Vagina (tissue), 2 donors: ENCODE data around the gene MAN1A1. TPM values are rescaled to one million over a fixed set of nuclear protein-coding genes. Genes with fewer than 3 reads are reported as not detected.

ENCODE experiments used
- DNase-seq, 2 donors: peaks; one replicate each; pipeline ENCODE4 v3.0.0-alpha.2; 2017; ENCODE audit errors: extremely low spot score in 2 of 2
- H3K27ac ChIP-seq: fragments of 200-600 bp; sonication (generic); one replicate; pipeline ENCODE4 v1.5.1; 2019
- H3K27me3 ChIP-seq: fragments of 200-600 bp; sonication (generic); one replicate; pipeline ENCODE4 v1.5.1; 2019
- H3K36me3 ChIP-seq, 2 donors: fragments of 200-600 bp; sonication (generic); one replicate each; pipeline ENCODE4 v1.5.1; 2017 to 2019
- H3K4me1 ChIP-seq: fragments of 200-600 bp; sonication (generic); one replicate; pipeline ENCODE4 v1.5.1; 2019
- H3K4me3 ChIP-seq, 2 donors: fragments of 200-600 bp; sonication (generic); 1 replicate in 1 of 2; 2 replicates in 1 of 2; pipeline ENCODE4 v1.5.1; 2016 to 2019
- H3K9me3 ChIP-seq: fragments of 200-600 bp; sonication (generic); one replicate; pipeline ENCODE4 v1.5.1; 2019
- CTCF ChIP-seq, 3 experiments: fragments of 450-650 bp in 2 of 3; fragments of 200-600 bp in 1 of 3; sonication (generic) in 1 of 3; IDR thresholded peaks; one replicate each; pipeline ENCODE4 v1.5.1; 2017 to 2019; ENCODE audit warnings: antibody characterized with exemption in 3 of 3, mild to moderate bottlenecking in 2 of 3, moderate library complexity in 2 of 3
- POLR2A ChIP-seq, 2 donors: fragments of 450-650 bp; IDR thresholded peaks; one replicate each; pipeline ENCODE4 v1.6.1; 2017; ENCODE audit warnings: antibody characterized with exemption in 2 of 2, mild to moderate bottlenecking in 2 of 2, moderate library complexity in 2 of 2
- POLR2AphosphoS5 ChIP-seq, 2 donors: sonication (generic); formaldehyde crosslinking; IDR thresholded peaks; one replicate each; pipeline ENCODE4 v1.9.0; 2017; ENCODE audit warnings: antibody characterized with exemption in 2 of 2, mild to moderate bottlenecking in 2 of 2, low read depth in 1 of 2; ENCODE audit not compliant: insufficient read depth in 1 of 2
- intact Hi-C: fragments of 100-400 bp; cut with DNase I; formaldehyde crosslinking; loops from one replicate; pipeline ENCODE4 v1.15.1; 2023
- total RNA-seq: library from RNA; depleted of rRNA; stranded (reverse); fragments of >200 nt; gene quantifications from one replicate; pipeline ENCODE4 v1.2.3, GENCODE V29; 2016

Gene MAN1A1
- total RNA-seq, 1 donor from 2014 or later: 71.2 TPM

DNA sequence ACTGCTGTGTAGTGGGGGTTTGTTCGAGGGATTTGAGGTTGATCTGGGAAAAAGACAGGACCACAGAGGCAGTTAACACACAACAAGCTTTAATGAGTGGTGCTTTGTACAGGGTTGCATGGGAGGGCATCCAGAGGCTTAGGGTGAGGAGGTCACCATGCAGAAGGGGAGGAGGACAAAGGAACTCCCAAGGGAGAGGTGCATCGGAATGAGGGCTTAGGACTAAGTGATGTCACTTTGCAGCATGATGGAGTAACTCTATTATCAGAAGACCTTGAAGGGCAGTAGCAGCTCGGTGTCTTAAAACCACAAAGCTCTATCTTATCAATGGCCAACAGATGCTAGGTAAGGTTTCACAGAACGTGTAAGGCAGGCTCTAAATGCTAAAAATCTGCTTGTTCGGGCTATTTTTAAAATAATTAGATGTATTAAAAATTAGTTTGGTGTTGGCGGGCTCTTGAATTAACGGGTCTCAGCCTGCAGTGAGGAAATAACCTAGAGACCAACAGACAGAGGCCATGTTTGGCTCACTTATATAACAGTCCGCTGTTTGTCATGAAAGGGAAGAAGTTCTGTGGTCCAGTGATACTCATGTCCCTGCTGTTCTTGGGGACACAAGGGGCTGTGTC is 37.9 kb downstream of the MAN1A1 start:
- H3K36me3 ChIP-seq: no peaks in the 10 kb centered on the region
- H3K4me1 ChIP-seq: peaks cover 49% of the 10 kb centered on the region
- no peak for DNase-seq
- no peaks in the 10 kb centered on the region for H3K9me3 ChIP-seq
- intact Hi-C loops: no loop called here
- no peaks in the 10 kb centered on the region for H3K27me3 ChIP-seq
- TF ChIP-seq POLR2A (IDR thresholded peaks at IDR 0.05) (no peak), POLR2AphosphoS5 (IDR thresholded peaks at IDR 0.05; ENCODE audit: insufficient read depth in 1 of 2, low read depth in 1 of 2) (no peak), CTCF (IDR thresholded peaks at IDR 0.05) (no peak)
- no peak overlapping the region for H3K27ac ChIP-seq
- no peak overlapping the region for H3K4me3 ChIP-seq

DNA sequence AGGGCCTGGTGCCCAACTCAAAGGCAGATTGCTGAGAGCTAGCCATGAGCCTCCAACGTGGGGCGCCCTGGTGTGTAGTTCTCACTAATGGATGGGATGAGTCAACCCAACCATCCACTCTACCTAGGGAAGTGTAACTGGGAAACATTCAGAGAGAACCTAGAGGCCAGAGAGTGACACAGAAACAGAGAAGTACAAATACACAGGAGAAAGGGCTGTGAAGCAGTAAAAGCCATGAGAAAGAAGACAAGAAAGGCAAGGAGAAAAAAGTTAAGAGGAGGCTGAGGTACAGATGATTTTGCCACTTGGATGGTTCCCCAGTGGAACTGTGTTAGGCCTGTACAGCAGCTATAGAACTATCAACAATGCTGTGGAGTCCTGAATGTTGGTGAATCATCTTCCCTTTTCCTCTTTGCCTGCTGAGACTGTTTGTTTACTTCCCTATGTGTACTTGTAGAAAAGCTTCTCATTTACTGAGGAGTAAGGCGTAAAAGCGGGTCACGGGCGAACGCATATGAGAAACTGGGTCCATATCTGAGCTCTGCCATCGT is 39.0 kb downstream of the MAN1A1 start:
- Histone ChIP-seq H3K36me3 (peaks cover 0 to 11% of the 10 kb centered on the region in 2 donors), H3K9me3 (no peaks in the 10 kb centered on the region), H3K27ac (no peak overlapping the region), H3K4me3 (no peak overlapping the region), H3K27me3 (no peaks in the 10 kb centered on the region), H3K4me1 (peaks cover 49% of the 10 kb centered on the region)
- no peak for DNase-seq
- intact Hi-C loops: no loop called here
- no peak for TF ChIP-seq POLR2AphosphoS5 (IDR thresholded peaks at IDR 0.05; ENCODE audit: insufficient read depth in 1 of 2, low read depth in 1 of 2)
- TF ChIP-seq POLR2A (IDR thresholded peaks at IDR 0.05): no peak
- no peak for TF ChIP-seq CTCF (IDR thresholded peaks at IDR 0.05)

GRCh38 chr6:119308991-119309657 is 40.4 kb downstream of the MAN1A1 start:
- Histone ChIP-seq H3K9me3 (no peaks in the 10 kb centered on the region), H3K27ac (no peak overlapping the region), H3K27me3 (no peaks in the 10 kb centered on the region), H3K4me3 (no peak overlapping the region), H3K4me1 (peaks cover 42% of the 10 kb centered on the region), H3K36me3 (peaks cover 0 to 13% of the 10 kb centered on the region in 2 donors)
- no peak for DNase-seq
- intact Hi-C loops: no loop called here
- TF ChIP-seq POLR2A (IDR thresholded peaks at IDR 0.05) (no peak), POLR2AphosphoS5 (IDR thresholded peaks at IDR 0.05; ENCODE audit: insufficient read depth in 1 of 2, low read depth in 1 of 2) (no peak), CTCF (IDR thresholded peaks at IDR 0.05) (no peak)

GRCh38 chr6:119308048-119308570 is 41.5 kb downstream of the MAN1A1 start:
- no peak overlapping the region for H3K27ac ChIP-seq
- DNase-seq: no peak
- peaks cover 38% of the 10 kb centered on the region for H3K4me1 ChIP-seq
- no peaks in the 10 kb centered on the region for H3K9me3 ChIP-seq
- peak in 1 of 2 donors; percentile 71 for TF ChIP-seq POLR2AphosphoS5 (IDR thresholded peaks at IDR 0.05; ENCODE audit: insufficient read depth in 1 of 2, low read depth in 1 of 2)
- no peak for TF ChIP-seq POLR2A (IDR thresholded peaks at IDR 0.05)
- intact Hi-C loops: no loop called here
- no peak overlapping the region for H3K4me3 ChIP-seq
- H3K27me3 ChIP-seq: no peaks in the 10 kb centered on the region
- H3K36me3 ChIP-seq: peaks cover 0 to 13% of the 10 kb centered on the region in 2 donors

DNA sequence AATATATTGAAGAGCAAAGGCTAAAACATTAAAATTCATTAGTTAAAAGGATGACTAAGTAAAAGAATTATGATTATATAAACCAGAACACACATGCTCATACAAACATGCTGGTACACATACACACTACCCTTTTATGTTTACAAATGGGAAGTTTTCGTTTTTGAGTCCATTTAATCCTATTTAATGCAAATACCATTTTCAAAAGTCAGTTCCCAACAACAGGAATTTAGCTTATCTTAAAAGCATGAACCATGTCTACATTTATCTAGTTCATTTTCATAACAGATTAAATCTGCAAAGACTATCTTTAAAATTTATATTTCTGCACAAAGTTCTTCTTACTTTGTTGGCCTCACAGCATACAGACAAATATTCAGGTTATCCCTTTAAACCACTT is 42.5 kb downstream of the MAN1A1 start:
- Histone ChIP-seq H3K4me1 (peaks cover 28% of the 10 kb centered on the region), H3K36me3 (peaks cover 0 to 13% of the 10 kb centered on the region in 2 donors), H3K27ac (no peak overlapping the region), H3K9me3 (no peaks in the 10 kb centered on the region), H3K27me3 (no peaks in the 10 kb centered on the region), H3K4me3 (no peak overlapping the region)
- no peak for TF ChIP-seq POLR2AphosphoS5 (IDR thresholded peaks at IDR 0.05; ENCODE audit: insufficient read depth in 1 of 2, low read depth in 1 of 2)
- no peak for TF ChIP-seq POLR2A (IDR thresholded peaks at IDR 0.05)
- no peak for TF ChIP-seq CTCF (IDR thresholded peaks at IDR 0.05)
- intact Hi-C loops: no loop called here
- no peak for DNase-seq
